ENCODE data around the gene BICRA. TPM values are rescaled to one million over a fixed set of nuclear protein-coding genes. Genes with fewer than 3 reads are reported as not detected.

Gene BICRA
- total and polyA plus RNA-seq, 9 of the 15 experiments (the other 6 are each of a cell fraction or from before 2014, with no cell fraction given), result 0.01 to 8.8 (median 1.2) TPM

- TF ChIP-seq MYC (IDR thresholded peaks at IDR 0.05; ENCODE audit: low read depth, low read length) (0 out of 2 replicates have a peak, but pooled peaks have one; percentile 26), MYC (CRISPR knock-in tag; IDR thresholded peaks at IDR 0.05; ENCODE audit: borderline replicate concordance, low read depth) (no peak), ZFP91 (CRISPR knock-in tag; IDR thresholded peaks at IDR 0.05) (peak; percentile 77; the same call in 1 of the 2 replicates), BCOR (IDR thresholded peaks at IDR 0.05) (no peak), BCL6 (CRISPR knock-in tag; IDR thresholded peaks at IDR 0.05) (no peak), CHD2 (IDR thresholded peaks at IDR 0.05; ENCODE audit: low read depth, low read length) (no peak), JUN (IDR thresholded peaks at IDR 0.05; ENCODE audit: borderline replicate concordance, low read depth, low read length) (peak; percentile 54), JUN (CRISPR knock-in tag; IDR thresholded peaks at IDR 0.05; ENCODE audit: borderline replicate concordance) (no peak), TOE1 (IDR thresholded peaks at IDR 0.05; ENCODE audit: borderline replicate concordance) (no peak), TOE1 (CRISPR knock-in tag; IDR thresholded peaks at IDR 0.05; ENCODE audit: borderline replicate concordance, low read depth) (no peak), CREM (IDR thresholded peaks at IDR 0.05; ENCODE audit: low read depth) (peak; percentile 53), CEBPB (tag; IDR thresholded peaks at IDR 0.05) (peak; percentile 97), DPF2 (IDR thresholded peaks at IDR 0.05) (0 out of 2 replicates have a peak, but pooled peaks have one; percentile 6), GTF2F1 (IDR thresholded peaks at IDR 0.05; ENCODE audit: low read depth, low read length) (no peak), NR2C1 (IDR thresholded peaks at IDR 0.05) (no peak), NR2C1 (tag; IDR thresholded peaks at IDR 0.05) (no peak), SMAD1 (IDR thresholded peaks at IDR 0.05; ENCODE audit: low read depth, low read length, partially characterized antibody) (no peak), ZNF395 (CRISPR knock-in tag; IDR thresholded peaks at IDR 0.05) (0 out of 2 replicates have a peak, but pooled peaks have one; percentile 34), XRCC5 (IDR thresholded peaks at IDR 0.05; ENCODE audit: low read depth, low read length) (no peak), PTBP1 (IDR thresholded peaks at IDR 0.05; ENCODE audit: low read depth, low read length) (no peak), HDGF (IDR thresholded peaks at IDR 0.05) (no peak), PKNOX1 (IDR thresholded peaks at IDR 0.05) (no peak), ZNF175 (CRISPR knock-in tag; IDR thresholded peaks at IDR 0.05; ENCODE audit: low read depth) (0 out of 2 replicates have a peak, but pooled peaks have one; percentile 38), POU5F1 (IDR thresholded peaks at IDR 0.05; ENCODE audit: borderline replicate concordance, low read depth, low read length, partially characterized antibody) (no peak), ZBTB2 (IDR thresholded peaks at IDR 0.05) (no peak), FOXA1 (IDR thresholded peaks at IDR 0.05; ENCODE audit: borderline replicate concordance) (no peak), FOSL1 (tag; conservative IDR thresholded peaks at IDR 0.05) (peak; percentile 44; the same call in 1 of the 2 replicates), TARDBP (IDR thresholded peaks at IDR 0.05) (no peak)
These were observed 114.6 kb downstream of the BICRA start (continued) for GRCh38 chr19:47723581-47723940.

Data from K562 (cell line).